ENCODE results near the gene FAM89B. TPM values are rescaled to one million over a fixed set of nuclear protein-coding genes. Genes with fewer than 3 reads are reported as not detected.
"Not testable (repeated sequence)": the region's sequence is repeated elsewhere in the genome, so short reads cannot be mapped to it uniquely, and the experiment has no call there.

FAM89B gene
- 50.9 TPM for polyA plus RNA-seq (2013, experiment 1 of 2)
- polyA plus RNA-seq (2013, experiment 2 of 2), result 50.0 TPM

- no peak within 1 kb of the TSS for H2BK12ac ChIP-seq (ENCODE audit: low read length)
- H3K4me1 ChIP-seq (ENCODE audit: control insufficient read depth in 2 of 2, insufficient read depth in 1 of 2, low read depth in 1 of 2, low read length in 2 of 2), result peaks cover 37 to 43% of the 10 kb centered on the region in 2 donors
- H3K14ac ChIP-seq (ENCODE audit: low read length), result no peak within 1 kb of the TSS
- peak within 1 kb of the TSS; percentile 80 to 92 for H3K4me3 ChIP-seq (ENCODE audit: low read length in 2 of 2)
- H3K4me2 ChIP-seq (ENCODE audit: insufficient read depth, low read length, poor library complexity, severe bottlenecking), result peak within 1 kb of the TSS; percentile 67
- peaks cover 4 to 16% of the 10 kb centered on the region in 2 donors for H3K36me3 ChIP-seq (replicated peaks in 1 of 2; ENCODE audit: control insufficient read depth in 2 of 2, insufficient read depth in 2 of 2, low read length in 2 of 2)
- H3K27me3 ChIP-seq (ENCODE audit: control insufficient read depth in 3 of 3, insufficient read depth in 3 of 3, low read depth in 1 of 3, low read length in 3 of 3), result peaks cover 0 to 25% (median 3%) of the 10 kb centered on the region in 3 experiments
- H2AFZ ChIP-seq (ENCODE audit: low read length), result peak within 1 kb of the TSS; percentile 57
- no peak within 1 kb of the TSS for H4K8ac ChIP-seq (ENCODE audit: low read depth, low read length)
- peak within 1 kb of the TSS; percentile 79 for H2BK5ac ChIP-seq (ENCODE audit: low read length)
- no peak within 1 kb of the TSS for H4K91ac ChIP-seq (ENCODE audit: low read depth, low read length, poor library complexity)
- WGBS, 2 donors (ENCODE audit: extremely low coverage in 2 of 2, insufficient read length in 2 of 2, insufficient replicate concordance in 1 of 2), result no CpG with 5 or more reads among the region's 86 CpGs
- H3K18ac ChIP-seq (ENCODE audit: low read length), result peak within 1 kb of the TSS; percentile 95
- peak within 1 kb of the TSS; percentile 16 for H3K27ac ChIP-seq (replicated peaks; ENCODE audit: low read length)
- peak within 1 kb of the TSS; percentile 76 for H3K23ac ChIP-seq (ENCODE audit: low read depth, low read length, poor library complexity)
- H2AK5ac ChIP-seq (ENCODE audit: low read depth, low read length), result peak within 1 kb of the TSS; percentile 81
- peaks cover 7% of the 10 kb centered on the region for H3K79me1 ChIP-seq (ENCODE audit: low read depth, low read length)
- no peak for DNase-seq (ENCODE audit: low spot score)
- no peak within 1 kb of the TSS for H2BK120ac ChIP-seq (ENCODE audit: low read depth, low read length)
- H3K4ac ChIP-seq (ENCODE audit: low read length), result no peak within 1 kb of the TSS
- H3K9ac ChIP-seq (ENCODE audit: low read depth, low read length, poor library complexity), result peak within 1 kb of the TSS; percentile 92
- H3K9me3 ChIP-seq (replicated peaks in 1 of 2; ENCODE audit: control insufficient read depth in 2 of 2, insufficient read depth in 1 of 2, low read depth in 1 of 2, low read length in 2 of 2), result no peaks in the 10 kb centered on the region
- H2BK15ac ChIP-seq (ENCODE audit: low read length), result peak within 1 kb of the TSS; percentile 49
Measured at GRCh38 chr11:65572356-65573051, at the start of gene FAM89B. Gene FAM89B, plus strand, starts transcription at chr11:65572538. Its CDS starts 132 bp downstream, at chr11:65572670.

DNA sequence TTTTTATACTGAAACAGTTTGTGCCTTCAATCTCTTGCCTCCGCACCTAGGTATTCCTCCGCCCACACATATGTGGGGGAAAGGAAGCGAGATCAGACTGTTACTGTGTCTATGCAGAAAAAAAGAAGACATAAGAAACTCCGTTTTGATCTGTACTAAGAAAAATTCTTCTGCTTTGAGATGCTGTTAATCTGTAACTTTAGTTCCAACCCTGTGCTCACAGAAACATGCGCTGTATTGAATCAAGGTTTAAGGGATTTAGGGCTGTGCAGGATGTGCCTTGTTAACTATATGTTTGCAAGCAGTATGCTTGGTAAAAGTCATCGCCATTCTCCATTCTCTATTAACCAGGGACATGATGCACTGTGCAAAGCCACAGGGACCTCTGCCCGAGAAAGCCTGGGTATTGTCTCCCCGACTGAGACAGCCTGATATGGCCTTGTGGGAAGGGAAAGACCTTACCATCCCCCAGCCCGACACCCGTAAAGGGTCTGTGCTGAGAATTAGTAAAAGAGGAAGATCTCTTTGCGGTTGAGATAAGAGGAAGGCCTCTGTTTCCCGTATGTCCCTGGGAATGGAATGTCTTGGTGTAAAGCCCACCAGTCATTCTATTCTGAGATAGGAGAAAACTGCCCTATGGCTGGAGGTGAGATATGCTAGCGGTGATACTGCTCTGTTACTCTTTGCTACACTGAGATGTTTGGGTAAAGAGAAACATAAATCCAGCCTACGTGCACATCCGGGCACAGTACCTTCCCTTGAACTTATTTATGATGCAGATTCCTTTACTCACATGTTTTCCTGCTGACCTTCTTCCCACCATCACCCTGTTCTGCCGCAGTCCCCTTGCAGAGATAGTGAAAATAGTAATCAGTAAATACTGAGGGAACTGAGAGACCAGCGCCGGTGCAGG lies 49.4 kb upstream of the FAM89B start:
- H3K79me1 ChIP-seq (ENCODE audit: low read depth, low read length), result peaks cover 15% of the 10 kb centered on the region
- not testable (repeated sequence) for H3K4me2 ChIP-seq (ENCODE audit: insufficient read depth, low read length, poor library complexity, severe bottlenecking); DNase-seq (ENCODE audit: low spot score); H4K8ac ChIP-seq (ENCODE audit: low read depth, low read length); H3K9me3 ChIP-seq (replicated peaks in 1 of 2; ENCODE audit: control insufficient read depth in 2 of 2, insufficient read depth in 1 of 2, low read depth in 1 of 2, low read length in 2 of 2); H2BK15ac ChIP-seq (ENCODE audit: low read length); H3K23ac ChIP-seq (ENCODE audit: low read depth, low read length, poor library complexity); H2BK12ac ChIP-seq (ENCODE audit: low read length); H3K18ac ChIP-seq (ENCODE audit: low read length); H3K9ac ChIP-seq (ENCODE audit: low read depth, low read length, poor library complexity); H3K14ac ChIP-seq (ENCODE audit: low read length); H3K4ac ChIP-seq (ENCODE audit: low read length); H2AK5ac ChIP-seq (ENCODE audit: low read depth, low read length); H3K4me3 ChIP-seq (ENCODE audit: low read length in 2 of 2); H2BK120ac ChIP-seq (ENCODE audit: low read depth, low read length); H3K27ac ChIP-seq (replicated peaks; ENCODE audit: low read length); H2BK5ac ChIP-seq (ENCODE audit: low read length); H3K27me3 ChIP-seq (ENCODE audit: control insufficient read depth in 3 of 3, insufficient read depth in 3 of 3, low read depth in 1 of 3, low read length in 3 of 3); H4K91ac ChIP-seq (ENCODE audit: low read depth, low read length, poor library complexity)
- H2AFZ ChIP-seq (ENCODE audit: low read length), result peak overlapping the region; percentile 66
- H3K36me3 ChIP-seq (replicated peaks in 1 of 2; ENCODE audit: control insufficient read depth in 2 of 2, insufficient read depth in 2 of 2, low read length in 2 of 2), result peaks cover 14 to 15% of the 10 kb centered on the region in 2 donors
- no CpG with 5 or more reads among the region's 18 CpGs for WGBS, 2 donors (ENCODE audit: extremely low coverage in 2 of 2, insufficient read length in 2 of 2, insufficient replicate concordance in 1 of 2)
- H3K4me1 ChIP-seq (ENCODE audit: control insufficient read depth in 2 of 2, insufficient read depth in 1 of 2, low read depth in 1 of 2, low read length in 2 of 2), result peaks cover 11 to 22% of the 10 kb centered on the region in 2 donors

DNA sequence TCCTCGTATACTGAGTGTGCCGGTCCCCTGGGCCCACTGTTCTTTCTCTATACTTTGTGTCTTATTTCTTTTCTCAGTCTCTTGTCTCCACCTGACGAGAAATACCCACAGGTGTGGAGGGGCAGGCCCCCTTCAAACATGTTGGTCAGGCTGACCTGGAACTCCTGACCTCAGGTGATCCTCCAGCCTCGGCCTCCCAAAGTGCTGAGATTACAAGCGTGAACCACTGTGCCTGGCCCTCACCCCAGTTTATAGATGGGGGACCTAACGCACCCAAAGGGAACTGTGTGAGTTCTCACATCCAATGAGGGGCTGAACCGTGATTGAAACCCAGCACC lies 48.7 kb upstream of the FAM89B start:
- H3K27ac ChIP-seq (replicated peaks; ENCODE audit: low read length), result not testable (repeated sequence)

More for the DNA sequence above, 48.7 kb upstream of the FAM89B start:
- not testable (repeated sequence) for H2BK5ac ChIP-seq (ENCODE audit: low read length); DNase-seq (ENCODE audit: low spot score); H3K18ac ChIP-seq (ENCODE audit: low read length); H3K23ac ChIP-seq (ENCODE audit: low read depth, low read length, poor library complexity); H3K14ac ChIP-seq (ENCODE audit: low read length); H2AFZ ChIP-seq (ENCODE audit: low read length); H3K9me3 ChIP-seq (replicated peaks in 1 of 2; ENCODE audit: control insufficient read depth in 2 of 2, insufficient read depth in 1 of 2, low read depth in 1 of 2, low read length in 2 of 2); H3K27me3 ChIP-seq (ENCODE audit: control insufficient read depth in 3 of 3, insufficient read depth in 3 of 3, low read depth in 1 of 3, low read length in 3 of 3); H2BK120ac ChIP-seq (ENCODE audit: low read depth, low read length); H3K4me2 ChIP-seq (ENCODE audit: insufficient read depth, low read length, poor library complexity, severe bottlenecking); H3K4me3 ChIP-seq (ENCODE audit: low read length in 2 of 2); H3K9ac ChIP-seq (ENCODE audit: low read depth, low read length, poor library complexity); H4K8ac ChIP-seq (ENCODE audit: low read depth, low read length); H4K91ac ChIP-seq (ENCODE audit: low read depth, low read length, poor library complexity); H2BK12ac ChIP-seq (ENCODE audit: low read length); H3K4ac ChIP-seq (ENCODE audit: low read length)
- H3K79me1 ChIP-seq (ENCODE audit: low read depth, low read length), result peaks cover 15% of the 10 kb centered on the region
- WGBS, 2 donors (ENCODE audit: extremely low coverage in 2 of 2, insufficient read length in 2 of 2, insufficient replicate concordance in 1 of 2), result no CpG with 5 or more reads among the region's 7 CpGs
- peak overlapping the region; percentile 86 for H2AK5ac ChIP-seq (ENCODE audit: low read depth, low read length)
- H3K4me1 ChIP-seq (ENCODE audit: control insufficient read depth in 2 of 2, insufficient read depth in 1 of 2, low read depth in 1 of 2, low read length in 2 of 2), result peaks cover 11 to 22% of the 10 kb centered on the region in 2 donors
- H3K36me3 ChIP-seq (replicated peaks in 1 of 2; ENCODE audit: control insufficient read depth in 2 of 2, insufficient read depth in 2 of 2, low read length in 2 of 2), result peaks cover 14 to 15% of the 10 kb centered on the region in 2 donors
- peak overlapping the region; percentile 90 for H2BK15ac ChIP-seq (ENCODE audit: low read length)
